CD4-positive, alpha-beta T cell treated with Interleukin-10 for 1 hour (primary cell): Measurements from ENCODE around the gene DIP2C.
"Not testable (repeated sequence)": the region's sequence is repeated elsewhere in the genome, so short reads cannot be mapped to it uniquely, and the experiment has no call there.

ENCODE experiments used
- DNase-seq: peaks from one replicate; pipeline ENCODE4 v3.0.0-alpha.2; 2020

DIP2C gene

DNA sequence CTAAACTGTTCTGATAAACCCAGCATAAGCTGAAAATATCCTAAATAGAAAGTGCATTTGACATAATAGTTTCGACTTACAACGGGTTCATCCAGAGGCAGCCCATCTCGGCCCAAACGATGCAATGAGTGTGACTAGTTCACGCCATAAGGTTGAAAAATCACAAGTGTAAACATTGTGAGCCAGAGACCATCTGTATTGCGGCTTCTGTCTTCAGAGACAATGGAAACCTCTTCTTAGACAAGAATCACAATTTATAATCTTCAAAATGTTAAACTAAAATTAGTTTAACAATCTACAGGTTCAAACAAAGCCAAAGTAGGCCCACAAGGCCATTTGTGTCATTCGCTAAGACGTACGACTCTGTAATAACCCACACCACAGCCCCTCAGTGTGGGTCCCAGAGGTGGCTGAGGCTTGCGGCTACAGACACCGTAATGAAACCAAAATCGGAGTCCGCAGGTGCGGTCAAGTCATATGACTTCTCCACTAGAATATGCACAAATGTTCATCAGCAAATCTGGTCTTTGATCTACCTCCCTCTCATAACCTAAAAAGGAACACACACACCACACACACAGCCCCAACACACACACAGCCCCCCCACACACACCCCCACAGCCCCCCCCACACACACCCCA, 81.8 kb downstream of the DIP2C start:
- DNase-seq = no peak

DNA sequence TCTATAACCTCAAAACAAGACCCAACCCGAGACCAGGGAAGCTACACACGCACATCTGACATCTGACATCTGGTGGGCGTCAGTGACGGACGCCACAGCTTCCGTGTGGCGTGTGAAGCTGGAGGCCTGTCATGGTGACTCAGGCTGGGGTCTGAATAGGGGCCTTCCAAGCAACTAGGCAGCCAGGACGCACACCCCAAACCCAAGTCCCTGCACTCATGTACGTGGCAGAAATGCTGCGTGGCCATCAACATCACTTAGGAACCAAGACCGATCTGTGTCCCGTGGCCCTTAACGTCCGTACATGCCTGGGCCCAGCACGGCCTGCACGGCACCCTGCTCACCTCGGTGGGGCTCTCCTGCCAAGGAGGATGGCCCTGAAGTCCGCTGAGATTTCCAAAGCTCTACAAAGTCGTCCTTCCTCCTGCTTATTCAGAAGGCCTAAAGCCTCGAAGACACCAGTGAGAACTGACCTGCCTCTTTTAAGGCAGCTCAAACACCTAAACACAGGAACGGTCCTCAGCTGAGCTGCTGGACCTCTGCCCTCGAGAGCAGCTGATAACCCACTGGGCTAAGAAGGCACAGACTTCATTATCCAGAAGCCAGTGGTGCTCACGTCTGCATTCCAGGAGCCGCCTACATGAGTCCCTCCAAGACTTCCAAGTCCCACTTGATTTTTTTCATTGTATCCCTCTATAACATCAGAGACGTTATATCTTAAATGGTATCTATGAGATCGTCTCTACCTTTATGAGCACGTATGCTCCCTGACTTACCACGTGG, 82.5 kb downstream of the DIP2C start:
- no peak for DNase-seq

DNA sequence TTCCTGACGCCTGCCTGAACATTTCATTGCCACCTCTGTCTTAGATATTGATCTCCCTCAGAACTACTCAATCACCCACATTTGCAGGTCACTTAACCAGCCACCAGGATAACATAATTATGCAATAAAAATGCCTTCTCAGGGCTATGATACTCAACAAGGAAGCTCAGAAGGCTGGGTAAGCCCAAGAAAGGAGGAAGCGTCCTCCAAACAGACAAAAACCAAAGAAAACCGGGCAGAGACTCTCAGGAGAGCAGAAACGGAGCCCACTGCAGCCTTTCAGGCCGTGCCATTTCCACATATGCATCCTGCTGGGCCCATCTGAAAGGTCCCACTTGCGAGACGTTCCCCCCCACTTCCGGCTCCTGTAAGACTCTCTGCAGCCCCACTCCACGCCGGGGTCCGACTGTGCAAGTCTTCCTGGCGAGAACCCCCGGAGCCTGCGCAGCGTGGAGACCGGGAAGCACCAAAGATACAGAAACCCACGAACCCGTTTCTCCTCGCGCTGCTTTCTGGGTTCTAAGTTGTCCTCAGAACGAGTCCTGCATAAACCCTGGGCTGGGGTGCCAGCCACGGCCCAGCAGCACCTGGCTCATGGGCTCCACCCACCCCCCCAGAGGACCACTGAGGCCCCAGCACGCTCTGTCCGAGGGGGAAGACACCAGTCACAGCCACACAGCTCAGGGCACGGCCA, 83.7 kb downstream of the DIP2C start:
- no peak for DNase-seq

DNA sequence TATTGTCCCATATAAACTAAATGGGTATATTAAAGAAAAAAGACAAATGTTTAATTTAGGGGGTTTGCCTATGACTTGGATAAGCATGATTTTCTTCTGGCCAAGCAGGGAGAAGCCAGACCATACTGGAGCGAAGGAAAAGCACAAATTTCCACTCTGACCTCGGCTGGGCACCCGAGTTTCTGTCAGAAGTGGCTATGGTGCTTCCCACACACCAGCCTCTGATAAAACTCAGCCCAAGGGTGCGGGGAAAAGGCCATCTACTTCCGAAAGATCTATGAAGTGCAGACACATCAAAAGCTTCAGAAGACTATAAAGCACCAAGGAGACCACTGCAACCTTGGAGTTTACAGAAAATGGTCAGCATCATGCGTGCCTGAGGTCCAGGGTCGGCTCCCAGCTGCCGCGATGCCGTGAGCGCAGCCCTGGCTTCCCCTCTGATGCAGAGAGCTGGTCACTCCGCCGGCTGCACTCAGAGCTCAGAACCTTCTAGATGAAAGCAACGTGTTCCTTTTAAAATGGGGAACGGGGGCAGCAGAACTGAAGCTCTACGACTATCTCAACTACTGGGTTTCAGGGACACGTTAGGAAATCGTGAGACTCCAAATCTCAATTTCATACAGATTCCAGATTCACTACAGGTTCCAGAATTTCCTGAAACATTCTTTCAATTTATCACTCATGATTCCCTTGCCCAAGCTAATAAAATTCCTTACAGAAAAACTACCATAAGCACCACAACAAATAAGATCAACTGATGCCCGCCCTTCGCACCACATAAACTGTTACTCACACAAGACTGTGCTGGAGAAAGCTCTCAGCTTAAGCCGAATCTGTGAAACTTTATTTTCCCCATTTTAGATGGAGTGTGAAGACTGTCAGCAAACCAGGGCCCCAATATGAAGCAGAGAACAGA, 84.5 kb downstream of the DIP2C start:
- DNase-seq = no peak

DNA sequence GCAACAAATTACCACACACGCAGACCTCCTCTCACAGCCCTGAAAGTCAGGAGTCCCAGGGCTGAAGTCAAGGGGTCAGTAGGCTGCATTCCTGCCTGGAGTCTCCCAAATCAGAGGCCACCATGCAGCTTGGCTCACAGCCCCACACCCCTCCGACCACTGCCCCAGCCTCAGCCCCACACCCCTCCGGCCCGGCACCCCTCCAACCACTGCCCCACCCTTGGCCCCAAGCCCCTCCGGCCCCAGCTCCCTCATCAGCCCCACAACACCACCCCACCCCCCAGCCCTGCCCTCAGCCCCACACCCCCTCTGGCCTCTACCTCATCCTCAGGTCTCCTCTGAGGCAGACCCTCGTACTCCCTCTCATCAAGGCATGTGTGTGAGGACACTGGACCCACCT, 85.7 kb downstream of the DIP2C start:
- DNase-seq = no peak

DNA sequence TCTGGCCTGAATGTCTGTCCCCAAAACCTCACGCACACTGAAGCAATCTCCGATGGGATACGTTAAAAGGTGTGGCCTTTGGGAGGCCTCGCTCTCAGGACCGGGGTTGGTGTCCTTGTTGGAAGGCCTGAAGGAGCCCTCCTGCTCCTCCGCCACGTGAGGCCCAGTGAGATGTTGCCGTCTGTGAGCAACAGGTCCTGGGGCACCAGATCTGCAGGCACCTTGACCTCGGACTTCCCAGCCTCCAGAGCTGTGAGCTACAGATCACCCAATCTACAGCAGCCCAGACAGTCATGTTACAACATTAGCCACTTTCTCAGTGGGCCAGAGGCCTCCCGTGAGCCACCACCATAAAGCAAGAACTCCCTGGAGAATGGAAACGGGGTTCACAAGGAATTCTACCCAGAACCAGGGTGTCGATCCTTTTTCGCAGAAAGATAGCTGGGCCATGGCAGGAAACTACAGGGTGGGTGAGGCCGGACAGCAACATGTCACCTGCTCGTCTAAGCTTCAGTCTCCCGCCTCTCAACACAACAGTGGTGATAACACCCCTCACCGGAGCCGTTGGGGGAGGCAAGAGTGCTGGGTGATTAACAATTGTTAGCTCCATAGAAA, 87.0 kb downstream of the DIP2C start:
- DNase-seq = no peak

DNA sequence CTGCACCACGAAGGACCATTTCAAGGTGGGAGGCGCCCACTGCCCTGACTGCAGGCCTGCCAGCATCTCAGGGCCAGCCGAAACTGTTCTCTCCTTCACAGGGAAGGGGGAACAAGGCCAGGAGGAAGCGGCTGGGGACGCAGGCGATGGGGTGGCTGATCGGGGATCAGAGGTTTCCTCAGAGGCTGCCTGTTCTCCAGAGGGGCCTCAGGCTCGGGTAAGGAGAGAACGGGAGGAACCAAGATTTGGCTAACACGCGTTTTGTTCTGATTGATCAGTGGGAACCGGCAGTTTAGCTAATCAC, 87.9 kb downstream of the DIP2C start:
- DNase-seq = no peak

DNA sequence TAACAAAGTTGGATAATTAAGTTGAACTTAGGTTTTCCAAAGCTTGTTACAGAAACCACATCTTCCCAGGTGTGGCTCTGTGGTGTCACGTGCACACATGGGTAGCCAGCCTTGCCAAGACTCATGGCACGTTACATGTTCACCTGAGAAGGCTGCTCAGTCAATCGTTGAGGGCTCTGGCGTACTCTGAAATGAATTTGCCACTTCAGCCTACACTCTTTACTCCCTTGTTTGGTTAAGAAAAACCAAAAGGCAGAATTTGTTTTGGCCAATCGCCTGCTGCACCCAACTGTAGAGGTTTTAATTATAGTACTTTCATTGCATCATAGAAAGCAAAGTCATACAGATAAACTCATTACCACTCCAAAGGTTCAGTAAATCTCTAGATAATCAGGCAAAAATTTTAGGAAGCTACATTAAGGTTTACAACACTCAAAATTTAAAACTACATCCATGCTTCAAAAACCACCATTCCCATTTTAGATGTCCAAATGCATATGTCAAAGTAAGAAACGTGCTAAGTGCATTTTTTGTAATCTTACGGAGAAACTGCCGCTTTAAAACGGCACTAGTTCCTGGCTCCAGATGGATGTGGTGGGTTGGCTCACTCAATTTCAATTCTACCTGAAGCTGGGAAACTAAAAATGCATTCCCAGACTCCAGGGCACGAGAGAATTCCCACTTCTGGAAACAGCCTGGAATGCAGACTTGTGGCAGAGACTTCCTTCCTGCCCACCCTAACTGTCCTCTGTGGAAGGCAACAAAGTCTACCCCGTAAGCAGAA, 88.4 kb downstream of the DIP2C start:
- no peak for DNase-seq

DNA sequence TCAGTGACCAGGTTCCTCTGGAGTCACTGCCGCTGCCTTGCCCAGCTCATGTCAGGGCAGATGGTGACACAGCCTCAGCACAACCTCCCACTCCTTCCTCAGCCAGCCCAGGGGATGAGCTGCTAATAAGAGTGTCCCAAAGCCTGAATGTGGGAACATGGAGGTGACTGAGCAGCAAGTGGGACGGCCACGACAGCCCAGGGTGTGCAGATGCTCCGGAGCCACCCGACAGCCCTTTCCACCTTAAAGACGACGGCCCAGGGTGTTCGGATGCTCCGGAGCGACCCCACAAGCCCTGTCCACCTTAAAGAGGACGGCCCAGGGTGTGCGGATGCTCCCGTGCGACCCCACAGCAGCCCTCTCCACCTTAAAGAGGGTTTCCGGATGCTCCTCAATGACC, 89.2 kb downstream of the DIP2C start:
- DNase-seq = no peak

DNA sequence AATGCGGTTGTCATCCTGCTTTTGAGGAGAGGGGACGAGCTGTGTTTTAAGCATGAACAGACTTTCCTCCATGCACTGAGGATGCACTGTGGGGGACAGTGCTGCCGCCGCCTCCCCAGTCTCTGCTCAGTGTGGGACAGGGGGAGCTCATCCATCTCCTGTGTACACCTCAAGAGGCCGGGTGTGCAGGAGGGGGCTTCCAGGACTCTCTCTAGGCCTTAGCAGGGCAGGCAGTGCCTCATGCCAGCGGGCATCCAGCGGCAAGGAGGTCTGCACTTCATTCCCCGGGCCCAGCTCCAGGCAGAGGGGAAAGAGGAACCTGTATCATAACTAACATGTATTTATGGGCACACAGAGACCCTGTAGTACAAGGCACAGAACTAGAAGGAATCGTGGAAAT, 89.7 kb downstream of the DIP2C start:
- no peak for DNase-seq

DNA sequence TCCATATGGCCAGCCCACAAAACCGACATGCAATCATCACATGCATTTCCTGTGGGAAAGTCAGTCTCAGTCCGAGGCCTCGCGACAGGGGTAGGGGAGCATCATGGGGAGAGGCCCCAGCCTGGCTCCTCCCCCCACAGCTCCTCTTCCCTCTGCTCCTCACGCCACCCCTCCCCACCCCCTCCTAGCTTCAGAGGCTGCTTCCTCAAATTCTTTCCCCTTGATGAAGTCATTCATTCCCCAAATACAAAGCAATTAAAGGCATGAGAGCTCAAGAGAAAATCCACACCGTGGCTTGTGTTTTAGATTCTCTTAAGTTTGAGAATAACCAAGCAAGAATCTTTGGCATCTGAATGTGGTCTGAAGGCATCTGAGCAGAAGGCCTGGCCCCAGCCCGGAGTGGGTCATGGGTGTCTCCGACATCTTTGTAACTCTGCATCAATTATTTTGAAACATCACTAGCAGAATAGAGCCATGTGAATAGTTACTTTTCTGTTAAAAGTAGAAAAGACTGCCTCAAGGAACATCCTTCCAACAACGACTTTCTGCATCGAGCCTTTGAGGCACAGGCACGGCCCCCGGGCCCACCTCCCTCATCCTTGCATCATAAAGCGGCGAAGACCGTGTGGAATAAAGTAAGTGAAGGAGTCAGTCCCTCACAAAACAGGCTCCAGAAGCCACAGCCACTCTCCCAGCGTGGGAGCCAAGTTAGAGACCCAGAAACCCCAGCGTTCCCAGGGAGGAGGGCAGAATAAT, 90.9 kb downstream of the DIP2C start:
- no peak for DNase-seq

DNA sequence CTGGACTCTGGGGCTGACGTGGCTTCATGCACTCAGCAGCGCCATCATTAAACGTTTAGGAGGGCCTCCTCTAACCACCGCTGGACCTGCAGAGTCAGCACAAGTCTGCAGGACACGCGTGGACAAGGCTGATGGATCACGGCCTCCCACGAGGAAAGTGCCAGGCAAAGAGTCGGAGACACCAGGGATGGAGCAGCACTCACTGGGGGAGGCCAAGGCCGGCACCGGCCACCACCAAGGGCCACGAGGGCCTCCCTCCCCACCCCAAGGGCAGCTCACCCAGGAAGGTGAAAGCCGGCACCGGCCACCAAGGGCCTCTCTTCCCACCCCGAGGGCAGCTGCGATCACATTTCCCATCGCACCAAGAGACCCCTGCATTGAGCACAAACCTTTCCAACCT, 91.5 kb downstream of the DIP2C start:
- no peak for DNase-seq

DNA sequence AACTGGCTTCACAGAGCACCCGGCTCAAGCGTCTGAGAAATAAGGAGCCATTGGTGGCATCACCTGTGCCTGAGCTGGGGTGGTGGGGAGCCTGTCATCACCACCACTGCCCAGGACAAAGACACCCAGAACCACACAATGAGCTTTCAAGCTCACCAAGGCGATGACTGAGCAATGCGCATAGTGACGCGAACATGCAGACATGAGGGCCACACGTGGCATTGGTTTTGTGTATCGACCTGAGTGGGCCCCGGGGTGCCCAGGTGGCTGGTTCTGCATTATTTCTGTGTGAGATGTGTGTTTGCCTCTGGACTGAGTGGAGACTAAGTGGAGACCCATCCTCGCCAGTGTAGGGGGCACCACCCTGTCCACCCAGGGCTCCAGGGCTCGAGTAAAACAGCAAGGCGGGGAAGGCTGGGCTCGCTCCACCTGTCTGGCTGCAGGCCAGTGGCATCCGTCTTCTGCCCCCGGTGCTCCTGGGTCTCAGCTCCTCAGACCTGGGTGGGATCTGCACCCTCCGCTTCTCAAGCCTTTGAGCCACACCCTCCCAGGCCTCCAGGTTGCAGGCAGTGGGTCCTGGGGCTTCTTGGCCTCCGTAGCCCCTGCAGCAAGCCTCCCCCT, 92.6 kb downstream of the DIP2C start:
- no peak for DNase-seq

DNA sequence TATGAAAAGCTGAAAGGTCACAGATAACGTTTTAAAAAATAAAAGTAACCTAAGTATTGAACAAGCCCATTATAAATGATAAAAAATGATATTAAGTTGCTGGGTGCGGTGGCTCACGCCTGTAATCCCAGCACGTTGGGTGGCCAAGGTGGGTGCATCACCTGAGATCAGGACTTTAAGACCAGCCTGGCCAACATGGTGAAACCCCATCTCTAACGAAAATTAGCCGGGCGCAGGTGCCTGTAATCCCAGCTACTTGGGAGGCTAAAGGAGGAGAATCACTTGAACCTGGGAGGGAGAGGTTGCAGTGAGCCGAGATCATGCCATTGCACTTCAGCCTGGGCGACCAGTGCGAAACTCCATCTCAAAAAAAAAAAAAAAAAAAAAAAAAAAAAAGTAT, 93.3 kb downstream of the DIP2C start:
- not testable (repeated sequence) for DNase-seq

DNA sequence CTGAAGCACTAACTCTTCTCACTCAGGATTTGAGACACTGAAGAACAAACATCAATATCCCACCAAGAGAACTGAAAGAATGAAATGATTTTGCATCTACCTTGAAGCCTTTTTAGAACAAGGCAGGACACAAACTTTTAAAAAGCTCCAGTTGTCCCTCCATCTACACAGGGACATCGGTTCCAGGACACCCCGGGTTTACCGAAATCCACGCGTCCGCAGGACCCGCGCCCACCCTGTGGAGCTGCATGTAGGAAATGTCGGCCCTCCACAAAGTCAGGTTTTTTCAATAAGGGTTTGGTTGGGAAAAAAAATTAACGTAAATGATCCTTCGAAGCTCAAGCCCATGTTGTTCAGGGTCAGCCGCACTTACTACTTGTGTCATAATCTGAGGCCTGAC, 94.0 kb downstream of the DIP2C start:
- no peak for DNase-seq

DNA sequence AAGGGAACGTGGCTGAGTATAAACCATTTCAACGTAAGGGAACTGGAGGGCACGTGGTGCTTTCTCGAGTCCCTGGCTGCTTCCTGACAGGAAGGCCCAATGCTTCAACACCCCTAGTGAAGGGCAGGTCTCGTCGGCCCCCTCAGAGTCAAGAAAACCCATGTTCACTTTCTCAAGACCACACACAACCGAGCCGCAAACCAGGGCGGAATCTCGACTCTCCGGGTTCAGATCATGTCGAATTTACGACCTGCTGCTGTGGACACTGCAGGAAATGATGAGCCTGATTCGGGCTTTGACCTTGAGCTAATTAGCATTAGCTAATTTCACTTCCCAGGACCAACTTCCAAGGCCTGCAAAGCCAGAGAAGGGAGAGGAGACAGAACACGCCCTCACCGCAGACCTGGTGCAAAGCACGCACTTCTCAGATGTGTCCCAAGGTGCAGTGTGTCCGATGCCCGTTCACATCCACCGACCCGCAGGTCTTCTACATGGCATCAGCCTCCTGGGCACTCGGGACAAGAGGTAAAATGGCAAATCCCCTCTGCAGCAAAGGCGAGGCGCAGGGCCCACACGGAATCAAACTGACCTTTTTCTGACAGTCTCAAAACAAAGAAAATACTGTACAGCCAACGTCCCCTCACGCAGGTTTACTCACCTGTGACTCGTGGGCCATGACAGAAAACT, 94.7 kb downstream of the DIP2C start:
- no peak for DNase-seq

DNA sequence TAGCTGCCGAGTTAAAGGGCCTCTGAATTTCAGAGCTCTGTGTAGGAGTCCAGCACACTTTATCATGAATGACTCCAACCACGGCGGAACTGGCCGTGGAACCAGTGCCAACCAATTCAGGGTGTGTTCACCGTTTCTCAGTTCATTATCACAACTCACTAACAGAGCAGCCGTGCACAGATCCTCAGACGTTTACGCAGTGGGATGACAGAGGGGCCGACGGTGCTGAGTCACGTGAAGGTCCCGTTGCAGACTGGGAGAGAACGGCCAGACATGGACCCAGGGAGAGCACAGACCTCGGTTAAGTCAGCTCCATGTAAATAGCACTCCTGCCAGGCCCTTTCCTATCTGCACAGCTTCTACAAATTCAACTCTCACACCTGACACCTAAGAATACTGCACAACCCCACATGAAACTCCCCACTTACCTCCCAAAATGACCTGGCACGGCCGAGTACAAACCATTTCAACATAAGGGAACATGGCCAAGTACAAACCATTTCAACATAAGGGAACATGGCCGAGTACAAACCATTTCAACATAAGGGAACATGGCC, 95.5 kb downstream of the DIP2C start:
- DNase-seq = no peak

DNA sequence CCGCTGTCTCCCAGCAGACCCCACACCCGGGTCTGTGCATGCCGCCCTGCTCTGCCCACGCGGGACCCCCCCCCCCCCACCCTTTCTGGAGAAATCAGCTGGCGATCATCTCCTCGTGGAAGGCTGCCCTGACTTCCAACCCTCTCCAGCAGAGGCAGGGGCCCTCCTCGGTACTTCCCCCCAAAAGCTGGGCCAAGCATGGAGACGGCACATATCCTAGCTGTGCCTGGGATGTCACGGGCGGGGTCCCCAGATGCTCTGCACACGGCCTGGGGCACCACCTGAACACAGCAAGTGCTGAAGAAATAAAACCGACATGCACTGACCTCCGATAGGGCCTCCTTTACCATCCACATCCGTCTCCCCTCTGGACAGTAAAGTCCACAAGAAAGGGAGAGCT, 96.0 kb downstream of the DIP2C start:
- DNase-seq = no peak

DNA sequence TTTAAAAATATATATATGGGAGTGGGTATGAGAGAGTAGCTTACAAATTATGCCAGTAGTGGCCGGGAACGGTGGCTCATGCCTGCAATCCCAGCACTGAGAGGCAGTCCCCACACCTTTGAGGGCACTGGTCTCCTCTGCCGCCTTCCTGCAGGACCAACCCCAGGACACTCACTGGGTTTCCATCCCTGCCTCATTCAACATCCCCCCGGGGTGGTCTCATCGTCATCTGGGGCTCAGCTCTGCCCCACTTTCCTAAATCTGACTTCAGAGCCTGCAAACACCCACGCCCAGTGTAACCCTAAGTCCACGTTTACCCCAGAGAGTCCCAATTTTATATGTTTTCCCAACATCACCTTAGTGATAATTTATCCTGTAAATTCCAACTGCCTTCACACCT, 96.5 kb downstream of the DIP2C start:
- DNase-seq = no peak

DNA sequence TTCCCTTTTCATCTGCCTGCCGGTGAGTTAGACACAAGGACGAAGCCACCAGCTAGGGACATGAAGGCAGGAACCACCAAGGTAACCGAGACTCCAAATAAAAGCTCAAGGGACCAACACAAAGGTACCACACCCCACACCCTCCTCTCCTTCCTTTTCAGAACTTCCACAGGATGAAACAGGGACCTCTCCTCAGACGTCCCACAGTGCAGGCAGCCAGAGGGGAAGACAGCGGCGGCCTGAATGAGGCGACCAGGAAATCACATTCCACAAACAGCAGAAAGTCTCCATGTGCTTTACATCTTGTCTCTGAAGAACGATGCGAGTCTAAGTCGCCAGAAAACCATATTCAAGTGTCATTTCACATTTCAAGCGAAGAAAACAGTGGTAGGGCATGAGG, 97.8 kb downstream of the DIP2C start:
- DNase-seq = no peak
